ENCODE data around the gene LIM2.
"Not testable (repeated sequence)": the region's sequence is repeated elsewhere in the genome, so short reads cannot be mapped to it uniquely, and the experiment has no call there.

LIM2 gene, protein sequence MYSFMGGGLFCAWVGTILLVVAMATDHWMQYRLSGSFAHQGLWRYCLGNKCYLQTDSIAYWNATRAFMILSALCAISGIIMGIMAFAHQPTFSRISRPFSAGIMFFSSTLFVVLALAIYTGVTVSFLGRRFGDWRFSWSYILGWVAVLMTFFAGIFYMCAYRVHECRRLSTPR

DNA sequence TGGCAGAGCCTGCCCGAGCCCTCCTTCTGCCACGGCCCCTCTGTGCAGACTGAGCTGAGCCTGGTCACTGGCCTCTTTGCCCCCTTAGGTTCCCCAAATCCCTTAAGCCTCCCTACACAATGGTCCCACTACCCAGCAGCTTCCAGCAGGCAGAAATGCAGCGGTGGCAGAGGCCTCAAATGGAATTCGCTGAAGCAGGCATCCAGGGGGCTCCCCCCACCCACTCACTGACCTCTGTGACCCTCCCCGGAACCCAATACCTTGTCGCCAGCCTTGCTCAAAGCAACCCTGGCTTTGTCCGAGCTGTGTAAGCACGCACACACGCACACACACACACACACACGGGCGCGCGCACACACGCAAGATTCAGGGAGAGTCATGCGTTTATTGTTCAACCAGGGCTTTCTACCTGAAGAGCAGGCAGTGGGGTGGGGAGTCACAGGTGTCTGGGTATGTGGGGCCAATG, at the start of gene LIM2:
LIM2 (minus strand) TSS at position 51 of the 466 bp plus-strand sequence. CDS start 531 bp downstream, outside the sequence.
- DNase-seq: no peak

- DNase-seq: no peak
These were observed 46.7 kb upstream of the LIM2 start for GRCh38 chr19:51434456-51434855.

- no peak for DNase-seq
These were observed 45.3 kb upstream of the LIM2 start for GRCh38 chr19:51433043-51433442.

DNA sequence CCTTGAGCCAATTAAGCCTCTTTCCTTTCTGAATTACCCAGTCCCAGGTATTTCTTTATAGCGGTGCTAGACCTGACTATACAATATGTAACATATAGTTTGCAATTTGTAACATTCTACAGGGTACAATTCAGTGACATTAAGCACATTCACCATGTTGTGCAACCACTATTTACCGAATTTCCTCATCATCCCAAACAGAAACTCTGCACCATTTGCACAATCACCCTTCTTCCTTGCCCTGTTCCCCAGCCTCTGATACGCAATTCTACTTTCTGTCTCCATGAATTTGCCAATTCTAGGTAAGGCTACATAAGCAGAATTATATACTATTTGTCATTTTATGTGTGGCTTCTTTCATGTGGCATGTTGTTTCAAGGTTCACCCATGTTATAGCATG, 43.4 kb upstream of the LIM2 start:
- no peak for DNase-seq

GRCh38 chr19:51430221-51430620, 42.4 kb upstream of the LIM2 start:
- no peak for DNase-seq

DNA sequence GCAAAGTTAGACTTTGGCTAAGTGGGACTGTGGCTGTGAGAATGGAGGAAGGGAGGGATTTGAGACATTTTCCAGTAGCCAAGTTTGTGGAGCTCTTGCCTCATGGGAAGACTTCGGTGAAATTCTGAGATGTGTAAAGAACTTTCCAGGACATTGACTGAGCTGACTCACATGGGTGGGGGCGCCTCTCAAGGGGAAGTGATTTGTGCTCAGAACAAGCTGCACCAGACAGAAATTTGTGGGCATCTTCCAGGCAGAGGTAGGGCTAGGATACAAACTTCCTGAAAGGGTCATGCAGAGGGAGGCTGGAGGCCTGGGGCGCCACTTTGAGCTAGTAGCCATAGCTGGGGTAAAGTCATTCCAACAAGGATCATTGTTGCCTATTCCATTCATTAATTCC, 39.4 kb upstream of the LIM2 start:
- no peak for DNase-seq

- peak; percentile 85 for DNase-seq
These were observed 34.3 kb upstream of the LIM2 start for GRCh38 chr19:51422053-51422448.

GRCh38 chr19:51421229-51422052, 33.7 kb upstream of the LIM2 start:
- DNase-seq: no peak

GRCh38 chr19:51420511-51420910, 32.7 kb upstream of the LIM2 start:
- not testable (repeated sequence) for DNase-seq

DNA sequence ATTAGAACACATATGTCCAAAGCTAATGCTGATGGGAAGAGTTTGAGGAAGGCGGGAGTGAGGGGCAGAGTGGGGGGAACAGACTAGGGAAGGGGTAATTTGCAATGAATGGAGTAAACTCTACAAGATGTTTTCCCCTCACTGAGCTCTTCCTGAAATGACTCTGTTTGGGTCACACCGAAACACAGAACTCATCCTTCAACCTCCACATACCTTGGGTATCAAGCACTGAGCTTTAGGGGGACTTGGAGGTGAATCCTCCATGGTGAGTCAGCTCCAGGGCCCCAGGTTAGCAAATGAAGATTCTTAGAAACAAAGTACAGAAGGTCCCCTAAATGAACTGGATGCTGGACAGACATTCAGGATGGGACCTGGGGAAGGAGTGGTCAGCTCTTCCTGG, 30.9 kb upstream of the LIM2 start:
- DNase-seq: no peak

GRCh38 chr19:51417810-51418157, 30.0 kb upstream of the LIM2 start:
- DNase-seq: no peak

- no peak for DNase-seq
These were observed 29.5 kb upstream of the LIM2 start, which contains the start of gene SIGLEC10 for GRCh38 chr19:51417107-51417809. TSS of gene SIGLEC10 (minus strand) at chr19:51417642. CDS start at chr19:51417581, 61 bp downstream.

DNA sequence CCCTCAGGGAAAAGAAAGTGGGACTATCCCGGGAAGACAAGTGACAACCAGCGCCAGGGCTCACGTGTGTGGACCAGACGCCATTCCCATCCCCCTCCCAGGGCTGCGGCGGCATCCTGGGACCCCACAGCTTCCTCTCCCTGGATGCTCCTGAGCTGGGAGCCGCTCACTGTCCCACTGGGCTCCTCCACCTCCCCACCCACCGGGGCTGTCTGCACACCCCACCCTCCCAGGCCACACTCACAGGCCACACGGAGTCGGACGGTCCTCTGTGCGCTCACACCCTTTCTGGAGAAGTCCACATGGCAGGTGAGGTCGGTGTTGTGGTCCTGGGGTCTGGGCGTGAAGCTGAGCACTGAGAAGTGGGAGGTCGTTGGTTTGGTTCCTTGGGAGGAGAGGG, 28.6 kb upstream of the LIM2 start:
- DNase-seq: not testable (repeated sequence)

DNA sequence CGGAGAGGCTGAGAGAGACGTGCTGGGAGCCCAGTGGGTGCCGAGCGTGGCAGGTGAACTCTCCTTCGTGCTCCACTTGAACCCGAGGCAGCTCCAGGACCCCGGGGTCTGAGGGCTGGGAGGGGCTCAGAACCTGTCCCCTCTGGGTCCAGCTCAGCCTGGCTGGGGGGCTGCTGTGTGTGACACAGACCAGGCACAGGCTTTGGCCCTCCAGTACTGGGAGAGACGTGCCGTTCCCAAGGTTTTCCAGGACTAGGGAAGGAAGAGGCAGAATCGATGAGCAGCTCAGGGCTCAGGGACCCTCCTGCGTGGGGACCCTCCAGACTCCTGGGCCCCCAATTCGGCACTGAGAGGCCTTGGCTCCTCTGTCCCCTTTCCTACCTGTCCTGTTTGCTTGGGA, 27.4 kb upstream of the LIM2 start:
- no peak for DNase-seq

- no peak for DNase-seq
These were observed 23.4 kb upstream of the LIM2 start for GRCh38 chr19:51410950-51411748.

- DNase-seq: peak; percentile 44
These were observed 19.8 kb upstream of the LIM2 start for GRCh38 chr19:51407511-51408131.

DNA sequence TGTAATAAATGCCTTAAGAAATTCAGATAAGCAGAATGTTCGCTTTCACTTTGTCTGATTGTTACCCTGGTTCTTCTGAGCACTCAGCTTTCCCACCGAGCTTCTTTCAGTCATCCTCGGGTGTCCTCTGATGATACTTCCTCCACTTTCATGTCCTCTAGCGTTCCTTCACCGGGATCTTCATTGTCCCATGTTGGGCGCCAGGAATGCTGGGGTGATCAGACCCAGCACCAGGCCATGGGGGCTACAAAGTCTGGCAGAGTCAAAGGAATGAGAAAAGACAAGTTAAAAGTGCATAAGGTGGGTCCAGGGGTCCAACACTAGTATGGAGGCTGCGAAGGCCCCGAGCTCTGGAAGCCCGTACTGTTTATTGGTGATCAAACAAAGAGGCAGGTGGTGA, 14.3 kb upstream of the LIM2 start:
- no peak for DNase-seq

GRCh38 chr19:51399936-51400335, 12.2 kb upstream of the LIM2 start:
- not testable (repeated sequence) for DNase-seq

DNA sequence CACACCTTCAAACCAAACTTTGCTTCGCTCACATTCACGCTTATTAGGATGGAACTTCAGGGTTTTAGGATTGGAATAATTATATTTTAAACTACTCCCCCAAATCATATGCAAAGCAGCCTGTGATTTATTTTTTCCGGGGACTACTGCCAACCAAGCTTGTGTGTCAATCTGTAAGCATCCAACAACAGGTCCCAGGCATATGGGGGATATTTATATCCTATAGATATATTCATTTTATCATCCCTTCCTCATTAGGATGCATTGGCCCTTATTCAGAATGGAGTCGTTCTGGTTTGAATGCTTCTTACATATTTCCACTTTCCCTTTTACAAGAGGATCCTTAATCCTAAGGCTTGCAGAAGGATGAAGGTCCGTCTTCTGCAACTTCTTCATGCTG, 11.5 kb upstream of the LIM2 start:
- no peak for DNase-seq

DNA sequence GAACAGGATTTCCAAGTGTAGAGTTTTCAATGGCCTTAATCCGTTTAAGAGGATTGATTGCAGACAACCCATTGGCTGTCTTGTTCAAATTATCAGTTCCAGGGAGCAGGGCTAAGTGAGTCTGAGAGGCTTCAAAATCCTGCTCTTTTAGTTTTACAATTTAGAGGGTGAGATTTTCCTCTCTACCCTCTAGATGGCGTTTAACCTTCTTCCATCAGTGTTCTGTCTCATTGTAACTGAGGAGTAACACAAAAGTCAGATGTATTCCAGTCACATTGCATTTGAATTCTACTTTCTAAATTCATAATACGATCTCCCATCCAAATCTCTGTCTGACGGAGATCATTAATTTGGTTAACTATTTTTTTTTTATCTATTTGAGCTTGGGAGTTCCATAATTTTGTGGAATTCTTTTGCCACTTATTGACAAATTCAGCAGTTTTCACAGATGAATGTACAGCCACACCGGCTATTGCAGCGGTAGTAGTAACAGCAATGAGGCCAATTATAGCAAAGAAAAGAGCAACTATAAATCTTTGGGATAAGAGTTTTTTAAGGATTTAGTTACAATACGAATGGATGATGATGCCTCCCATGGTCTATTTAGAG, 10.4 kb upstream of the LIM2 start:
- DNase-seq: no peak

DNA sequence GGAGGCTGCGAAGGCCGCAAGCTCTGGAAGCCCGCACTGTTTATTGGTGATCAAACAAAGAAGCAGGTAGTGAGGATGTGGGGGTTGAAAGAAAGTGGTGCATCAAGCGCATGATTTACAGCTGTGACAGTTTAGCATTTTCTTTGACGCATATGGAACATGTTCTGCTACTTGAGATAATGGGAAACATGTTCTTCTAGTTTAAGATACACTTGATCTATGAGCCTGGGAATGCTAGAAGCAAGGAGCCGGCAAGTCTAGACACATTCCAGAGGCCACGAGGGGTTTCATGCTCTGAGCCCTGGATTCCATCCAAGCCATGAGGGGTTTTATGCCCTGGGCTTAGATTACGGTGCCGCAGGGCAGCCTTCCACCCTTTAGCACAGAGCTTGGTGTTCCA, 9.7 kb upstream of the LIM2 start:
- not testable (repeated sequence) for DNase-seq

DNA sequence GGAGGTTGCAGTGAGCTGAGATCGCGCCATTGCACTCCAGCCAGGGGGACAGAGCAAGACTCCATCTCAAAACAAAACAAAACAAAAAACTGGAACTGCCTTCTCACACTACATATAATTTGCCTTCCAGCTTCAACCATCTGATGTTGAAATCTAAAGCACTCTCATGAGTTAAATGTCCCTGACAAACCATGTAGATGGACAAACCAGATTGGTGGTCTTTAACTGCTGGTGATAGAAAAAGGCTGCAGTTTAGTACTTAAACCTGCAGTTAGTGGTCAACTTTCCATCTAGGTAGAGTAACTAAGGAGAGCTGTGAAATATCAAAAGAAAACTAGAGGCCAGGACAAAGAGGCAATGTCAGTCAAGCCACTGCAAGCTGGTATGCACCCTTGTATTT, 8.4 kb upstream of the LIM2 start:
- no peak for DNase-seq

Data from retina (tissue), 1 donor.